Hematopoietic multipotent progenitor cell (in vitro differentiated cells): ENCODE results near the gene ZNF24. TPM values are rescaled to one million over a fixed set of nuclear protein-coding genes. Genes with fewer than 3 reads are reported as not detected.

ENCODE experiments used
- DNase-seq, 3 donors: peaks; one replicate each; pipeline ENCODE4 v3.0.0-alpha.2; 2011 to 2015; ENCODE audit warnings: low read depth in 2 of 3, low spot score in 2 of 3
- total RNA-seq: library from RNA; depleted of rRNA; stranded (reverse); fragments of >200 nt; gene quantifications from one replicate; pipeline ENCODE4 v1.2.3, GENCODE V29; 2012

The ZNF24 gene
- total RNA-seq, 1 donor = 14.5 TPM

DNA sequence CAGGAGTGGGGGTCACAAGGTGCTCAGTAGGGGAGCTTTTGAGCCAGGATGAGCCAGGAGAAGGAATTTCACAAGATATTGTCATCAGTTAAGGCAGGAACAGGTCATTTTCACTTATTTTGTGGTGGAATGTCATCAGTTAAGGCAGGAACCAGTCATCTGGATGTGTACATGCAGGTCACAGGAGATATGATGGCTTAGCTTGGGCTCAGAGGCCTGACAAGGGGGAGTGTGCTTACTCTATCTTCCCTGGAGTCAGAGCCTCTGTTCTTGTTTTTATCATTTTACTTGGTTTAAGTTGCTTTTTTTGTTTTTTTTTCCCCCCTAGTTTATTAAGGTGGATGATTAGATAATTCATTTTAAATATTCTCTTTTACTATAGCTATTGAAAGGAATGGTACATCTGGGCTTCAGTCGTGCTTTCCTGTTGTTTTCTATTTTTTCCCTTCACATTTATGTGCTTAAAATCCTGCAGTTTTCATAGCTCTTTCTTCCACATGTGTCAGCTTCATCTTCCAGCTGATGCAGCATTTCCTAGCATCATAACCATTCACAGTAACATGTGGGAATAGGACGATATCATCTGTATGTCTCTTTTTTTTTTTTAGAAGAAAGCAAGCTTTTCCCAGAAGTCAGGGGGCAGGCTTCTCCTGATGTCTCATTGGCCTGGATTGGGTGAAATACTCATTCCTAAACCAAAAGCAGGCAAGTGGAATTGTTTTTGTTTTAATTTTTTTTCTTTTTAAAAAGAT is 17.5 kb upstream of the ZNF24 start:
- no peak for DNase-seq

- peak; percentile 31 to 92 (median 84) for DNase-seq
Observed at GRCh38 chr18:35355140-35355618, 11.0 kb upstream of the ZNF24 start.

GRCh38 chr18:35352778-35353177 is 8.6 kb upstream of the ZNF24 start:
- DNase-seq = no peak

DNA sequence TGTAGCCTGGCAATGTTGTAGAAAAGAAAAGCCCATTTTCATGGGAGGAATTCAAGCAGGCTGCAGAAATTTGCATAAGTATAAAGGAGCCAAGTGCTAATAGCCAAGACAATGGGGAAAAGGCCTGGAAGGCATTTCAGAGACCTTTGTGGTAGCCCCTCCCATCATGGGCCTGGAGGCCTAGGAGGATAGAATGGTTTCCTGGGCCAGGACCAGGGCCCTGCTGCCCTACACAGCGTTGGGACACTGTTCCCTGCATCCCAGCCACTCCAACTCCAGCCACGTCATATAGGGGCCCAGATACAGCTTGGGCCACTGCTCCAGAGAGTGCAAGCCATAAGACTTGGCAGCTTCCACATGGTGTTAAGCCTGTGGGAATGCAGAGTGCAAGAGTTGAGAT is 8.1 kb upstream of the ZNF24 start:
- DNase-seq = no peak

DNA sequence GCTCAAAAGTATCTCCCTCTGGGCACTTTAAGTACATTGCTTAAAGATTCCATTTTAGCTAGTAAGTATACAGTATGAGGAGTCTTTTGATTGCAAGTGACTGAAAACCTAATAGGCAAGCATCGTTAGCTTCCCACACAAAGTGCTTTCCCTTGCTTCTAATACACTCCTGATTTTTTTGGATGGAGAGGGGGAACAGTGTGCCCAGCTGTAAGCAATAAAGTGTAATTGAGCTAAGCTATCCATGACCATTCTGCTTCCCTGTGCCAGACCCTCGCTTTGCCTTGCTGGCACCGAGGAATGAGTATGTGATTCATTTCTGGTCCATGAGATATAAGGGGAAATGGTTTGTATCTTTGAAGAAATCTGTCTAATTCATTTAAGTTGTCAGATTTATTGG is 3.8 kb upstream of the ZNF24 start:
- no peak for DNase-seq

GRCh38 chr18:35345950-35346349 is 1.7 kb upstream of the ZNF24 start:
- DNase-seq = no peak

DNA sequence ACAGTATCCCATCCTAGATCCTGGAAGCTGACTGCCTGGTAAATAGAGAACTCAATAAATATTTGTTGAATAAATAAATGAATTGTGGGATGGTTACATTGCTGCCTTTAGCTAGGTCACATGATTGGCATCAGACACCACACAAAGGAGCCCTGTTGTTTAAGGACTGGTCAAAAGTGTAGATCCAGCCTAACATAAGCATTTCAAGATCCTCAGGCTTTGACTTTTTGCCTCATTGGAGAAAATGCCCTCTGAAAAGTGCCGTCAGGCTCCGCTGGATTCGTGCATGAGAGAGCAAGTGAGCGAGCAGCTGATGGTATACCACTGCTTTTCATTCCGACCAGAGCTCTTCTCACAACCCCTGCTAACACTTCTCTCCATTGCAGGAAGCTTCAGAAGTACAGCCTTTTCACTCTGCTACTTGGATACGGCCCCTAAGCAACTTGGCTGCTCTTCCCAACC is 1.3 kb upstream of the ZNF24 start:
- DNase-seq = no peak

DNA sequence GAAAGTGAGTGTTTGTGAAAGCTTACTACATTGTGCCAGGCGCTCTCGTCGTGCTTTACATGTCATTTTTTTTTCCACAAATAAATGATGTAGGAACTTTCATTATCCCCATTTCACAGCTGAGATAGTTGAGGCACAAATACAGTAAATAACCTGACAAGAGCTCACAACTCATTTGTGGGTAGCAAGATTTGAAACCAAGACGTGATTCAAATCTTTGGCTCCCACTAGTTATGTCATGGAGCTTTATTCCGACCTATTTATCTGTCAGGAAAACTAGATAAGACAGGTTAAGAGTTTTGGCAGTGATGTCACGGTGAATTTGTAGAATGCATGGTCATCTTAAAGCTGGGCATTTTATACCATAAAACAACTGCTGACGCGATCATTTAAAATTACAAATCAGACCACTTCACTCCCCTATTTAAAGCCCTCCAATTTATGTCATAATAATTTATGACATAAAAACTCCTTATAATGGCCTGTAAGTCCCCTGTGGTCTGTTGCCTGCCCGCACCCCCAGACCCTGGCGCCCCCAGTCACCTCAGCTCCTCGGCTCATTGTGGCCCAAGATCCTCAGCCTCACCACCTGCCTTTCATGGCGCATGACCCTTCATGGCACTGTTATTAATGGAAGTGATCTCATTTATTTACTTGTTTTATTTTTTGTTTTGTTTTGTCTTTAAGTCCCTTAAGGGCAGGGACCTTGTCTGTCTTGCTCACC is 678 bp upstream of the ZNF24 start:
- peak in 1 of 3 donors; percentile 18 for DNase-seq

- peak in 1 of 3 donors; percentile 9 for DNase-seq
Observed at GRCh38 chr18:35343488-35343935, 708 bp downstream of the ZNF24 start.

GRCh38 chr18:35337286-35337685 is 6.9 kb downstream of the ZNF24 start:
- no peak for DNase-seq

- DNase-seq = no peak
Observed at GRCh38 chr18:35335866-35336265, 8.4 kb downstream of the ZNF24 start.

DNA sequence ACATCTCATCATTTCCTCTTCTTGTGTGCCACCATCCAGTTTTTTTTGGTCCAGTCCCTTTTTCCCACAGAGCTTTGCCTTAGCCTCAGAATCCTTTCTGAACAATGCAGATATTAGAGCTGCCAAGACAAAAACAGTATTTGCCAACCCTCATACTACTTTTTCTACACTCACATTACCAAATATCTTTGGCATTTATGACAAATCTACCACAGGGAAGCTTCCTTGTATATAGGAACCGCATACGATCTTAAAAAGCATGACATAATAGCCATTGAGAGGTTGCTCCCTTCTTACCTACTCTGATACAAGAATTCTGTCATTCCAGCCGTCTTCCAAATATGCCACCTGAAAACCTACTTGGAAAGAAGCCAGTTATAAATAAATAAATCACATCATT is 9.4 kb downstream of the ZNF24 start:
- no peak for DNase-seq

GRCh38 chr18:35334212-35334611 is 10.0 kb downstream of the ZNF24 start:
- DNase-seq = no peak

- no peak for DNase-seq
Observed at GRCh38 chr18:35331367-35332087, 12.7 kb downstream of the ZNF24 start.

DNA sequence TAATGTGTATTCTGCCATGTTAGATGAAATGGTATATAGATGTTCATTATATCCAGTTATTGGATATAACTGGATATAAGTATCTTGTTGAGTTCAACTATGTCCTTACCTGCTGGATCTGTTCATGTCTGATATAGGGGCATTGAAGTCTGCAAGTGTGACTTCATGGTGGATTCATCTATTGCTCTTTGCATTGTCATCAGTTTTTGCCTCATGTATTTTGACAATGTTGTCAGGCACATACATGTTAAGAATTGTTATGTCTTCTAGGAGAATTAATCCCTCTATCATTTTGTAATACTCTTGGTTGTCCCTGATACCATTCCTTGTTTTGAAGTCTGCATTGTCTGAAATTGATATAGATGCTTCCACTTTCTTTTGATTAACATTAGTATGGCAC is 15.4 kb downstream of the ZNF24 start:
- DNase-seq = no peak

DNA sequence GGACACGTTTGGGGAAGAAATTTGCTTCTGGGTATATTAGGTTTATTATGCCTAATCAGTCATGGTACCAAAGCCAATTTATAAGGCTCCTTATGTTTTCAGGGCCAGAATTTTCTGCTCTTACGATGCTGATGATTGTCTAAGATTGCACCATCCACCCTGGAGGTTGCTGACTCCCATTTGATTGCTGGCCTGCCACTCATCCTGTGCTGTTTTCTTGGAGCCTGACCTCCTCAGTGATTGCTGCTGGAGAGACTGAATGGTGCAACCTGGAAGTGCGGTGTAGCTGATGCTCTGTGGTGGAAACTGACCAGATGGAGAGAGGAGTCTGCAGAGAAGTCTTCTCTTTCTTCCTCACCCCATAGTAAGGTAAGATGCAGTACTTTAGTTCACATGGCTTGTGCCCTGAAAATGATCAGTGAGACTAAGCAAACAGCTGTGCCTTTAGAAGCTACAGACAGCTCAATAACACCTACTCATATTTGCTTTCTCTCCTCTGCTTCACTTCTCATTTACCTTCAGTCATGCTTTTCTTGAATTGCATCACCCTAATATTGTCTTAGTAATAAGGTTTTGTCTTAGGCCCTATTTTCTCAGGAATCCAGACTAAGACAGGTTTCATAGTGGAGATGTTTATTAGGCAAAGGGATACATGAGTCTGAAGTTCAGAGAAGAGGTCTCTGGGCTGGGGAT is 17.4 kb downstream of the ZNF24 start:
- DNase-seq = no peak

DNA sequence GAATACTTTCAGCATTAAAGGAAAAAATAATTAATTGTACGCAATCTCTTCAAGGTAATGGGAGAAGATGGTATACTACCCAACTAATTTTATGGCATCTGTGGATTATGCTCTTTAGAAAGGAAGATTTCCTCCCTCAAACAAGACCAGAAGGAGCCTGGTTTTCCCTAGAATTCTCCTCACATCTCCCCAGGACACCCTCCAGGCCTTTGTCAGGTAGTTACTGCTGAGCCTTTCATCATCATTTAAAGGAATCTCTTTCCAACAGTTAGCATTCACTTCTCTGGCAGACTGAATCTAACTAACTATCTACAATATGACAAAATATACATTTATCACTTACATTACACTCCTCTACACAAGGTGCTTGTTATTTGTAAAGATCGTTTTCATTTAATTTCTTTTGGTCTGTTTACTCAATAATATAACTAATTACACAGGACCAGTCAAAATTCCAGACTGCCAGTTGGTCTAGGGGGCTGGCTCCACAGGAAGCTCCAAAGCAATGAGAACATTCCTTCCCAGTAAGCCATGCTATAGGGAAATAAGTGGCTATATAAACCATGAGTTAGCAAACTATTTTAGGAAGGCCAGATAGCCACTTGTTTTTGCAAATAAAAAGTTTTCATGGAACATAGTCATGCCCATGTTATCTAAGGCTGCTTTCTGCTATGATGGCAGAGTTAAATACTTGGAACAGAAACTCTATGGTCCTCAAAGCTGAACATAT is 19.1 kb downstream of the ZNF24 start:
- no peak for DNase-seq

GRCh38 chr18:35322486-35323458 is 21.4 kb downstream of the ZNF24 start:
- peak in 1 of 3 donors; percentile 8 for DNase-seq

DNA sequence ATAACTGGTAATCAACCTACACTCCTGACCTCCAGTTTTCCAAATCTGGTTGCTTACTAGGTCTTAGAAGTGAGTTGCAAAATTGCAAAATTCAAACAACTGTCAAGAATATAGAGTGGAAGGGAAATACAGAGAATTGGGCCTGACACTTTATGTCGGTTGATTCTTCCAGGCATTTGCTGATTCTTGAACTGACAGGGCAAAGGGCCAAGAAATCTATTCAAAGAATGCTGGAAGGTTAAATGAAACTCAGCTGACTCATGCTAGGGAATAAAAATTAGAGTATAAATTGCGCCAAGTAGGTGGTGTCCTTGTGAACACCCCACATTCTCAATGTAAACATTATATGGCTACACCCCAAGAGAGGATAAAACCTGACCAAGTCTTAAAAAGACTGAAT is 32.7 kb downstream of the ZNF24 start:
- no peak for DNase-seq
